Trophoblast cell (in vitro differentiated cells and primary cell): Measurements from ENCODE around the gene ADPRS.

ENCODE experiments used
- DNase-seq, 2 donors: peaks; one replicate each; pipeline ENCODE4 v3.0.0-alpha.2; 2016
- H2AFZ ChIP-seq: 2 replicates; pipeline ENCODE4 v1.6.1; 2013; ENCODE audit warnings: low read length, moderate library complexity, mild to moderate bottlenecking; ENCODE audit not compliant: insufficient read depth, poor library complexity
- H2AK5ac ChIP-seq: 2 replicates; pipeline ENCODE4 v1.6.1; 2013; ENCODE audit warnings: mild to moderate bottlenecking, low read length
- H2BK120ac ChIP-seq: 2 replicates; pipeline ENCODE4 v1.6.1; 2013; ENCODE audit warnings: low read length, mild to moderate bottlenecking, moderate library complexity; ENCODE audit not compliant: insufficient read depth, poor library complexity
- H2BK12ac ChIP-seq: 2 replicates; pipeline ENCODE4 v1.6.1; 2013; ENCODE audit warnings: mild to moderate bottlenecking, low read length, moderate library complexity
- H2BK5ac ChIP-seq: 2 replicates; pipeline ENCODE4 v1.6.1; 2013; ENCODE audit warnings: low read length, low read depth, moderate library complexity, mild to moderate bottlenecking; ENCODE audit not compliant: poor library complexity
- H3K14ac ChIP-seq: 2 replicates; pipeline ENCODE4 v1.6.1; 2013; ENCODE audit warnings: mild to moderate bottlenecking, low read length
- H3K18ac ChIP-seq: 2 replicates; pipeline ENCODE4 v1.6.1; 2013; ENCODE audit warnings: mild to moderate bottlenecking, low read length
- H3K23ac ChIP-seq: 2 replicates; pipeline ENCODE4 v1.6.1; 2013; ENCODE audit warnings: low read length
- H3K27ac ChIP-seq: 2 replicates; pipeline ENCODE4 v1.5.1; 2013; ENCODE audit warnings: low read depth, mild to moderate bottlenecking, inconsistent platforms, low read length, moderate library complexity
- H3K27me3 ChIP-seq: 2 replicates; pipeline ENCODE4 v1.6.1; 2013; ENCODE audit warnings: inconsistent platforms, mild to moderate bottlenecking, low read length, moderate library complexity; ENCODE audit not compliant: insufficient read depth
- H3K36me3 ChIP-seq, 2 experiments: 1 replicate in 1 of 2; 2 replicates in 1 of 2; pipeline ENCODE4 v1.6.1; 2013; ENCODE audit warnings: low read length in 2 of 2, mild to moderate bottlenecking in 2 of 2, moderate library complexity in 1 of 2; ENCODE audit not compliant: insufficient read depth in 2 of 2, control insufficient read depth in 1 of 2
- H3K4ac ChIP-seq: 2 replicates; pipeline ENCODE4 v1.6.1; 2013; ENCODE audit warnings: low read depth, mild to moderate bottlenecking, low read length, moderate library complexity
- H3K4me1 ChIP-seq, 2 experiments: 1 replicate in 1 of 2; 2 replicates in 1 of 2; pipeline ENCODE4 v1.6.1; 2013; ENCODE audit warnings: low read length in 2 of 2, mild to moderate bottlenecking in 2 of 2, moderate library complexity in 1 of 2; ENCODE audit not compliant: insufficient read depth in 2 of 2, control insufficient read depth in 1 of 2
- H3K4me2 ChIP-seq: 2 replicates; pipeline ENCODE4 v1.6.1; 2013; ENCODE audit warnings: inconsistent platforms, mild to moderate bottlenecking, low read length, moderate library complexity
- H3K4me3 ChIP-seq: 2 replicates; pipeline ENCODE4 v1.5.1; 2013; ENCODE audit warnings: mild to moderate bottlenecking, low read depth, low read length, inconsistent platforms
- H3K79me1 ChIP-seq: one replicate; pipeline ENCODE4 v1.6.1; 2013; ENCODE audit warnings: low read length
- H3K79me2 ChIP-seq: 2 replicates; pipeline ENCODE4 v1.6.1; 2013; ENCODE audit warnings: low read length, mild to moderate bottlenecking; ENCODE audit not compliant: control insufficient read depth, insufficient read depth, poor library complexity
- H3K9ac ChIP-seq: 2 replicates; pipeline ENCODE4 v1.6.1; 2013; ENCODE audit warnings: mild to moderate bottlenecking, low read length
- H3K9me3 ChIP-seq: 2 replicates; pipeline ENCODE4 v1.6.1; 2013; ENCODE audit warnings: low read depth, mild to moderate bottlenecking, control low read depth, inconsistent platforms, low read length; ENCODE audit not compliant: insufficient read depth
- H4K12ac ChIP-seq: 2 replicates; pipeline ENCODE4 v1.6.1; 2013; ENCODE audit warnings: low read depth, mild to moderate bottlenecking, low read length, moderate library complexity
- H4K8ac ChIP-seq: 2 replicates; pipeline ENCODE4 v1.6.1; 2013; ENCODE audit warnings: low read depth, mild to moderate bottlenecking, low read length, moderate library complexity
- H4K91ac ChIP-seq: one replicate; pipeline ENCODE4 v1.6.1; 2013; ENCODE audit warnings: low read depth, mild to moderate bottlenecking, low read length, moderate library complexity
- WGBS: extraction: QIAGEN DNeasy Blood & Tissue Kit; methylation state at CpG from one replicate; pipeline ENCODE4 v1.1.7; 2013; ENCODE audit warnings: missing lambda C conversion rate; ENCODE audit not compliant: insufficient read length, insufficient coverage; ENCODE audit errors: extremely low coverage; 5-methylcytosine and 5-hydroxymethylcytosine counted together

Gene ADPRS

DNA sequence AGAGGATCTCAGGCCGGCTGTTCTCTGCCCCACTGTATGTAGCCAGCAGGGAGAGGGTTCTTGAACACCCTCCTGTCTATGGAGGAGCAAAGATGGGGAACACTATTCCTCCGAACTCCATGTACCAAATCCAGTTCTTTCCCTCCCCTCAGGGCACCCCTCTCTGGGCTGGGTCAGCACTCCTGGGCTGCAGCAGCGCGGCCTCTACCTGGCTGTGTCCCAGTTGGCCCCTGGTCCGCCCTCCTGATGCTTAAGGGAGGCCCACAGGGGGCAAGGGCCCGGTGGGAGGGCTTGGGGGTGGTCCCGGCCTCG is 471 bp upstream of the ADPRS start:
- no peaks in the 10 kb centered on the region for H3K27me3 ChIP-seq
- H3K4me2 ChIP-seq, result peak overlapping the region; percentile 63
- H3K9ac ChIP-seq, result no peak overlapping the region
- no CpG with 5 or more reads among the region's 8 CpGs for WGBS
- H3K79me2 ChIP-seq, result peaks cover 8% of the 10 kb centered on the region
- peaks cover 22 to 23% of the 10 kb centered on the region in 2 experiments for H3K36me3 ChIP-seq
- H2AFZ ChIP-seq, result peak overlapping the region; percentile 87
- H3K27ac ChIP-seq, result no peak overlapping the region
- DNase-seq, result no peak
- peak overlapping the region; percentile 85 for H4K91ac ChIP-seq
- peaks cover 4 to 13% of the 10 kb centered on the region in 2 experiments for H3K4me1 ChIP-seq
- H4K8ac ChIP-seq, result peak overlapping the region; percentile 99
- H3K14ac ChIP-seq, result peak overlapping the region; percentile 81
- peak overlapping the region; percentile 87 for H4K12ac ChIP-seq
- H3K18ac ChIP-seq, result no peak overlapping the region
- H2BK12ac ChIP-seq, result no peak overlapping the region
- peak overlapping the region; percentile 42 for H3K4ac ChIP-seq
- H2BK5ac ChIP-seq, result no peak overlapping the region
- H3K23ac ChIP-seq, result no peak overlapping the region
- H2BK120ac ChIP-seq, result peak overlapping the region; percentile 39
- no peaks in the 10 kb centered on the region for H3K9me3 ChIP-seq
- H3K4me3 ChIP-seq, result no peak overlapping the region
- peaks cover 7% of the 10 kb centered on the region for H3K79me1 ChIP-seq
- no peak overlapping the region for H2AK5ac ChIP-seq

DNA sequence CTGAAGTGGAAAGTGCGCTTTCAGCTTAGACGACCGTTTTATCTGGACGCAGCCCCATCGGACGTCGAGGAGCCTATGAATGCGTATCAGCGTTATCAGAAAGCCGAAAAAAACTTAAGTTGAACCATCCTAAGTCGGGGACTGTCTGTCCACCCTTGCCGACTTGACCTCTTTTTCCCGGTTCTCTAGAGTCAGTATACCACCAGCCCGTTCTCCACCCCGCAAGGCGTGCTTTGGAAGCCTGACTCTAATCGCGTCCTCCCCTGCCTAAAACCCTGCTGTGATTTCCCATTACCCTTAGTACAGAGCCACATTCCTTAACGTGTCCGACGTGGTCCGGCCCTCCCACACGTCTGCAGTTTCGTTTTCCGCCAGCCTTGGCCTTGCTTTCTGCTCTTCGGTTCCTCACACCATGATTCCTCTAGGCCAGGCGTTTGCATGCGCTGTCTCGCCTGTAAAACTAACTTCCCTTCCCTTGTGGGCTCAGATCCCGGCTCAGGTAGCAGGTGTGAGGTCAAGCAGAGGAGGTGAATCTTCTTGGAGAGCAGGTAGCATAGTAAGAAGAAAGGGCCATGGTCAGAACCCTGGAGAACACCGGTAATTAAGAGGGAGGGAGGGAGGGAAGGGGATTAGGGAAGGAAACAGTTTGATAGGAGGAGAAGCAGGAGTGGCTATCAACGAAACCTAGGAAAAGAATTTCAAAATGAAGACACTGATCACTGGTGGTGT is 865 bp downstream of the ADPRS start:
- no peak overlapping the region for H3K27ac ChIP-seq
- no CpG with 5 or more reads among the region's 32 CpGs for WGBS

DNA sequence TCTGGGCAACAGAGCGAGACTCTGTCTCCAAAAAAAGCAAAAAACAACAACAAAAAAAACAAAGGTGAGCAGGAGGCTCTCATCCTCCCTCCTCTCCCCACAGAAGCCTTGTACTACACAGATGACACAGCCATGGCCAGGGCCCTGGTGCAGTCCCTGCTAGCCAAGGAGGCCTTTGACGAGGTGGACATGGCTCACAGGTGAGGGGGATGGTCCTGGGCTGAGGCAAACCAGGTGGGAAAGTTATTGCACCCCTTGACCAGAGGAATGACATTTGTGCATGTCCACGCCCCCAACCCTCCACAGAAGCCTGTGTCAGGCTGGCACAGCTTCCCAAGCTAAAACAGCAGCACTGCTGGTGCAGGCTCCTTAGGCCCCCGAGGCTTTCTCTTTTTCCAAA is 2.4 kb downstream of the ADPRS start:
- no peak overlapping the region for H3K23ac ChIP-seq
- H3K36me3 ChIP-seq, result peaks cover 41 to 43% of the 10 kb centered on the region in 2 experiments
- no peak overlapping the region for H3K4ac ChIP-seq
- H3K4me1 ChIP-seq, result peaks cover 4 to 9% of the 10 kb centered on the region in 2 experiments
- H2AFZ ChIP-seq, result no peak overlapping the region
- no peak overlapping the region for H3K4me2 ChIP-seq
- H4K8ac ChIP-seq, result no peak overlapping the region
- no peak overlapping the region for H2AK5ac ChIP-seq
- no peak overlapping the region for H3K18ac ChIP-seq
- no peak for DNase-seq
- H3K9me3 ChIP-seq, result no peaks in the 10 kb centered on the region
- H3K27ac ChIP-seq, result no peak overlapping the region
- H3K4me3 ChIP-seq, result no peak overlapping the region
- H2BK120ac ChIP-seq, result no peak overlapping the region
- H3K79me2 ChIP-seq, result peaks cover 8% of the 10 kb centered on the region
- H3K9ac ChIP-seq, result no peak overlapping the region
- no peak overlapping the region for H2BK5ac ChIP-seq
- no peak overlapping the region for H3K14ac ChIP-seq
- H2BK12ac ChIP-seq, result no peak overlapping the region
- H3K79me1 ChIP-seq, result peaks cover 4% of the 10 kb centered on the region
- no peak overlapping the region for H4K12ac ChIP-seq
- no peak overlapping the region for H4K91ac ChIP-seq
- WGBS, result no CpG with 5 or more reads among the region's 4 CpGs
- no peaks in the 10 kb centered on the region for H3K27me3 ChIP-seq

More for the DNA sequence above, 865 bp downstream of the ADPRS start:
- Histone ChIP-seq H3K36me3 (peaks cover 34 to 36% of the 10 kb centered on the region in 2 experiments), H3K79me1 (peaks cover 4% of the 10 kb centered on the region), H3K79me2 (peaks cover 8% of the 10 kb centered on the region), H2BK120ac (peak overlapping the region; percentile 34), H3K27me3 (no peaks in the 10 kb centered on the region), H3K9me3 (no peaks in the 10 kb centered on the region), H3K4me2 (peak overlapping the region; percentile 93), H4K8ac (peak overlapping the region; percentile 99), H4K12ac (peak overlapping the region; percentile 84), H4K91ac (peak overlapping the region; percentile 88), H2BK5ac (no peak overlapping the region), H3K4me3 (peak overlapping the region; percentile 97), H3K23ac (peak overlapping the region; percentile 5), H2AK5ac (peak overlapping the region; percentile 58), H3K14ac (peak overlapping the region; percentile 87), H2BK12ac (no peak overlapping the region), H2AFZ (peak overlapping the region; percentile 90), H3K18ac (peak overlapping the region; percentile 93), H3K4me1 (peaks cover 4 to 9% of the 10 kb centered on the region in 2 experiments), H3K9ac (peak overlapping the region; percentile 65), H3K4ac (peak overlapping the region; percentile 31)
- DNase-seq, result peak; percentile 42 to 48

DNA sequence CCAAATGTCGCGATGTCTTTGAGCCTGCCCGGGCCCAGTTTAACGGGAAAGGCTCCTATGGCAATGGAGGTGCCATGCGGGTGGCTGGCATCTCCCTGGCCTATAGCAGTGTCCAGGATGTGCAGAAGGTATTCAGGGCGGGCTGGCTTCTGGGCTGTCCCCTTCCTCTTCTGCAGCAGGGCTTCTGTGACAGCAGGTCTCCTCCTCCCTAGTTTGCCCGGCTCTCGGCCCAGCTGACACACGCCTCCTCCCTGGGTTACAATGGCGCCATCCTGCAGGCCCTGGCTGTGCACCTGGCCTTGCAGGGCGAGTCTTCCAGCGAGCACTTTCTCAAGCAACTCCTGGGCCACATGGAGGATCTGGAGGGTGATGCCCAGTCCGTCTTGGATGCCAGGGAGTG is 3.0 kb downstream of the ADPRS start:
- Histone ChIP-seq H3K4ac (no peak overlapping the region), H2BK5ac (no peak overlapping the region), H4K91ac (no peak overlapping the region), H3K9ac (no peak overlapping the region), H4K12ac (no peak overlapping the region), H3K79me2 (peaks cover 8% of the 10 kb centered on the region), H3K4me1 (peaks cover 4 to 9% of the 10 kb centered on the region in 2 experiments), H3K9me3 (no peaks in the 10 kb centered on the region), H2AK5ac (no peak overlapping the region), H2AFZ (no peak overlapping the region), H3K4me2 (no peak overlapping the region), H3K79me1 (peaks cover 4% of the 10 kb centered on the region), H3K18ac (no peak overlapping the region), H2BK120ac (no peak overlapping the region), H3K23ac (no peak overlapping the region), H3K14ac (no peak overlapping the region), H4K8ac (no peak overlapping the region), H3K4me3 (no peak overlapping the region), H3K27ac (no peak overlapping the region), H3K27me3 (no peaks in the 10 kb centered on the region), H2BK12ac (no peak overlapping the region), H3K36me3 (peaks cover 43 to 45% of the 10 kb centered on the region in 2 experiments)
- DNase-seq, result no peak
- no CpG with 5 or more reads among the region's 13 CpGs for WGBS
